GM19467 (cell line): ENCODE data around the gene SPRR2E.
"Not testable (repeated sequence)": the region's sequence is repeated elsewhere in the genome, so short reads cannot be mapped to it uniquely, and the experiment has no call there.

Source experiments
- ATAC-seq: cut with Tn5 transposase; IDR thresholded peaks from one replicate; pipeline ENCODE4 v1.9.1; 2021; ENCODE audit warnings: mild to moderate bottlenecking, moderate library complexity; ENCODE audit not compliant: unreplicated experiment

SPRR2E gene

DNA sequence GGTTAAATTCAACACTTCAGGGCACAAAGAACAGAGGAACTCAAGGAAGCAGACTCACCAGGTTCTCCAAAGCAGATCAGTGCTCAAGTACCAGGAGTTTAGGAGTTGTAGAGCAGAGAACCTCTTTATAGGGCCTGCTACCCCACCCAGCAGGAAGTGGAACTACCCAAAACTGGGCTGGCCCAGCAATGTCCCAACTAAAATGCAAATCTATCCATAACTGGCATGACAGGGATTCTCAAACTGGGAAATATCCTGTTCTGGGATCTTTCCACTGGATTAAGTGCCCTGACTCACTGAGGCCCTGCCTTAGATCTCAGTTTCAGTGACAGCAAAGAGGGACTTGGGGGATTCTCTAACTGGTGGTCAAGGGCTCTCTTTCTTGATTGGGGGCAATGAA lies at the start of gene SPRR2E:
SPRR2E (minus strand) TSS at position 101 of the 400 bp plus-strand sequence. CDS start 775 bp downstream, outside the sequence.
- no peak for ATAC-seq

DNA sequence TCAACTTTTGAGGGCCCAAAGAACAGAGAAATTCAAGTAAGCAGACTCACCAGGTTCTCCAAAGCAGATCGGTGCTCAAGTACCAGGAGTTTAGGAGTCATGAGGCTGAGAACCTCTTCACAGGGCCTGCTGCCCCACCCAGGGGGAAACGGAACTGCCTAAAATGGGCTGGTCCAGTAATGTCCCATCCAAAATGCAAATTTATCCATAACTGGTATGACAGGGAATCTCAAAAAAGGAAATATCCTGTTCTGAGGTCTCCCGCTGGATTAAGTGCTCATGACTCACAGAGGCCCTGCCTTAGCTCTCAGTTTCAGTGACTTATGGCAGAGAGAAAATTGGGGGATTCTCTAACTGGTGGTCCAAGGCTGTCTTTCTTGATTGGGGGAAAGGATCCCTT lies 47.1 kb upstream of the SPRR2E start:
- ATAC-seq: no peak

DNA sequence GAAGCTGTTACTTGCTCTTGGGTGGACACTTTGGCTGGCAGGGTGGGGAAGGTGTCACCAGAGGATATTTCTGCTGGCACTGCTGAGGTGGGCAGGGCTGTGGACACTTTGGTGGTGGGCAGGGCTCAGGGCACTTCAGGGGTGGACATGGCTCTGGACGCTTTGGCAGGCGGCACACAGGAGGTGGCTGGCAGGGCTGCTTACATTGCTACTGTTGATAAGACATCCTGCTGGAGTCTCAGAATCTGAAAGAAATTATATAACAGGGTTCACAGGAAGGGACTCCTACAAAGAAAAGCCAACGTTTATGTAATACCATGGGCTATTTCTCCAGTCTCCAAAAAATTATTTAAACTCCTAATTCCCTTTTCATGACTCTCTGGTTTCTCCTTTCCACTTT lies 46.2 kb upstream of the SPRR2E start:
- ATAC-seq: no peak

DNA sequence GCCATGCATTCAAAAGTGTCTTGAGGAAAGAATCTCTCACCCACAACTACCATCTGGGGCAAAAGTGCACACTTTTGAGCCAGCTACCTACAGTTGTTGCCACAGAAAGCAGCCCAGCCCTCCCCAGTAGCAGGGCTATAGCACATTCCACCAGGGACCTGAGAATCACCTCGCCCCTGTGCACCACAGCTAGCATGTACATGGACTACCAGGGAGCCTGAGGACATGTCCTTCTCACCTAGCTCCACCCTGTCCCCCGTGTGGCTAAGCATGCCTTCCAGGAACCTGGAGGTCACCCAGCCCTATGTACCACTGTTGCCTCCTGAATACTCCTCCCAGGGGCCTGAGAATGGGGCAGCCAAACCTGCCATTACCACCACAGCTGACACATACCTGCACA lies 39.4 kb upstream of the SPRR2E start:
- ATAC-seq: no peak

DNA sequence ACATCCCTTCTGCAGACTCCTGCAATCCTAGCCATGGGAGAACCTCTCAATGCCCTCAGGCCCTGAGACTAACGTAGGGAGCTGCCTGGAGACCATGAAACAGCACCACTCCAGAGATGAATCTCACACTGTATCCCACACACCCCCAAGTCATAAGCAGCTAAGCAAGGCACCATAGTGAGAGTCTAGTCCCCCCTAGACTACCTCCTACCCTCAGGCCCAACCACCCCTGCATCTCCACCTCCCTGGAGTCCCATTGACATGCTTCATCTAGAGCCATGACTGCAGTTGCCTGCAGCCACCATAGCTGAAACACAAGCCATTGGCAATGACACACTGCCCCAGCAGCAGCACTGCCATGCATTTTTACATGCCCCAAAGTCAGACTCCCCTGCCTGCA lies 38.9 kb upstream of the SPRR2E start:
- no peak for ATAC-seq

DNA sequence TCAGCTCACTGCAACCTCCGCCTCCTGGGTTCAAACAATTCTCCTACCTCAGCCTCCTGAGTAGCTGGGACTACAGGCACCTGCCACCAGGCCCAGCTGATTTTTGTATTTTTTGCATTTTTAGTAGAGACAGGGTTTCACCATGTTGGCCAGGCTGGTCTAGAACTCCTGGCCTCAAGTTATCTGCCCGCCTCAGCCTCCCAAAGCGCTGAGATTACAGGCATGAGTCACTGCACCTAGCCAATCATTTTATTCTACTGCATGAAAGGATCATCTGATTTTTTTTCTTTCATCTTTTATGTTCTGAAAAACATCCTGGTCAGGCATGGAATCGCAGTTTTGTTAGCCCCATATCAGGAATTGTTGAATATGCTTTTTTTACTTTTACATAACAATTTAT lies 34.4 kb upstream of the SPRR2E start:
- not testable (repeated sequence) for ATAC-seq

DNA sequence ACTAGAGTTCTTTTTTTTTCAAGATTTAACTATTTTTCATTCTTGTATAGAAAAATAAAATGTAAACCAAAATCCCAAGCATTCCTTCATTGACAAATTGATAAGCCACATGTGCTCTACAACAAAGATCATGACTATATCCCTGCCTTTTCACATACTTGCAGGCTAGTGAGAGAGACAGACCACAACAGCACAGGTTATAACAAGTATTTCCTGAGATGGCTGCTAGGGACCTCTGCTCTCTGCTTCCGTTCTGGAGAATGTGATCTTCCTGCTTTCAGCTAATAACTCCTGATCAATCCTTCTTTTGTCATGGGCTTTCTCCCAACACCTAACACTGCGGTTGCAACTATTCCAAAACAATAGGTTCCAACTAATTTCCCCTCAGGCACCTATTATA lies 33.0 kb upstream of the SPRR2E start:
- ATAC-seq: no peak

DNA sequence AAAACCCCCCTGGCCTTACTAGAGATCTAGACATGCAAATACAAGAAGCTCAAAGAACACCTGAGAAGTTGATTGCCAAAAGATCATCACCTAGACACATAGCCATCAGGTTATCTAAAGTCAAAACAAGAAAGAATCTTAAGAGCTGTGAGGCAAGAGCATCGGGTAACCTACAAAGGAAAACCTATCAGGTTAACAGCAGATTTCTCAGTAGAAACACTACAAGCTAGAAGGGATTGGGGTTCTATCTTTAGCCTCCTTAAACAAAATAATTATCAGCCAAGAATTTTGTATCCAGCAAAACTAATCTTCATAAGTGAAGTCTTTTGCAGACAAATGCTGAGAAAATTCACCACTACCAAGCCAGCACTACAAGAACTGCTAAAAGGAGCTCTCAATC lies 31.2 kb upstream of the SPRR2E start:
- ATAC-seq: no peak

DNA sequence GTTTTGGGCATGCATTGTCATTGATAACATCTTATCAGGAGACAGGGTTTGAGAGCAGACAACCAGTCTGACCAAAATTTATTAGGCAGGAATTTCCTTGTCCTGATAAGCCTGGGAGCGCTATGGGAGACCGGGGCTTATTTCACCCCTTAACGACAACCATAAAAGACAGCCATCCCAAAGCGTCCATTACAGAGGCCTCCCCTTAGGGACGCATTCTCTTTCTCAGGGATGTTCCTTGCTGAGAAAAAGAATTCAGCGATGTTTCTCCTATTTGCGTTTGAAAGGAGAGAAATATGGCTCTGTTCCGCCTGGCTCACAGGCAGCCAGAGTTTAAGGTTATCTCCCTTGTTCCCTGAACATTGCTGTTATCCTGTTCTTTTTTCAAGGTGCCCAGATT lies 29.5 kb upstream of the SPRR2E start:
- ATAC-seq: not testable (repeated sequence)

DNA sequence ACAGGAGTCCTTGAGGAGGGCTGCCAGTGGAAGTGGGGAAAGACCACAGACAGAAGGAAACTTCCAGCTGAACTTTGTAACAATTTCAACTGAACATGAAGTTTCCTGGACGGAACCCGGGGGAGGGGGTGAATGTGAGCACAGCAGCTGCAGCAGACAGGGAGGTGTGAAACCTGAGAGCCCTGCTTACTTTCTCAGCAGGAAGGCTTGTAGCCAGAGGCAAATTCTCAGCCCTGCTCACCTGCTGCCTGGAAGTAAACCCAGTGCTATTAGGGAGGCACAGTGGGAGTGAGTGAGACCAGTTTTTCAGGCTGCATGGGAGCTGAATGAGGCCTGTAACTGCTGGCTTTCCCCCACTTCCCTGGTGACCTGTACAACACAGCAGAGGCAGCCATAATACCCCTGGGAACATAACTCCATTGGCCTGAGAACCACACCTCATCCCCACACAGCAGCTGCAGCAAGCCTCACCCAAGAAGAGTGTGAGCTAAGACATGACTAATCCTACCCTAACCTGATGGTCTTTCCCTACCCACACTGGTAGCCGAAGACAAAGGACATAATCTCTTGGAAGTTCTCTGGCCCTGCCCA lies 28.6 kb upstream of the SPRR2E start:
- ATAC-seq: no peak

DNA sequence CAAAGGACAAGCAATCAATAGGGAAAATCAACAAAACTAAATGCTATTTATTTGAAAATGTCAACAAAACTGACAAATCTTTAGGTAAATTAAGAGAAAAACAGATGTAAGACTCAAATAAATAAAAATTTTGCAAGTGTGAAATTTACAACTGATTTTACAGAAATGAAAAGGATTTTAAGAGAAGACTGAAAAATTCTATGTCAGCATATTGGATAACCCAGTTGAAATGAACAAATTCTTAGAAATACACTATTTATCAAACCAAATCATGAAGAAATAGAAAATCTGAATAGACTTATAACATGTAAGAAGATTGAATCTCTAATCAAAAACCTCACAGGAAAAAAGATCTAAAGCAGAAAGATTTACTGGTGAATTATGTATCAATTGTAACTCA lies 26.6 kb upstream of the SPRR2E start:
- ATAC-seq: no peak

DNA sequence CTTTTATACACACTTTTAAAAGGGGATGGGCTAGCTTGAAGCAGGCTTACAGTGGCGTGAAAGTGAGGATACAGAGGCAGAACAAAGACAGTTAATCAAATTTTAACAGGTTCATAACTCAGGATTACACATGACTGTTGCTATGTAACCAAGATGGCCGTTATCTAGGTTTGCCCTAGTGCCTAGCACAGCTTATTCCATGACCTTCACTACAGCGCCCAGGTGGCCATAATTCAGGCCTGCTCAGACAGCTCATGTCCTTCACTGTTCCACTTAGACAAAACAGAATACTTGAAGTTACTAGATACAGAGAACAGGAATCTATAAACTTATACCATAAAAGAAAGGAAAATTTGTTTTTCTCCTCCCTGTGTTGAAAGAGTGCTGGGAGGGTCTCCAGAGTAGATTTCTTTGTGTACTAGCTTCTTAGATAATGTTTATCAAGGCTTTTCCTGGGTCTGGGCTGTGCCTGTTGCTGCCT lies 25.2 kb upstream of the SPRR2E start:
- ATAC-seq: no peak

DNA sequence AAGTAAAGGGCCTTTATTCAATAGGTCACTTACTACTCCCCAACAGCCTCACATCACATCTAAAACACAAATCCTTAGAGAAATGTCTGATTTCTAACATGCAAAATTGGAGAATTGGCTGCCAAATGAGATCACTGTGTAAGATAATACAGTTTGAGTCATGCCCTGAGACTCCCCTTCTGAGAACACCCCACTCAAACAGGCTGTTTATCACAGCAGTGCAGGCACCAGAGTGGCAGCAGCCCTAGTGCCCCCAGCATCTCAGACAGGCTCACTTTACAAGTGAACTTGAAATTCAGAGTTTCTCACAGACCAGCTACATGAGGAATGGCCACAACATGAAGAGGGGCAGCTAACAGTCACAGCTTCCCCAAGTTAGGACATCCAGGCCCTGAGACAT lies 20.9 kb upstream of the SPRR2E start:
- not testable (repeated sequence) for ATAC-seq

DNA sequence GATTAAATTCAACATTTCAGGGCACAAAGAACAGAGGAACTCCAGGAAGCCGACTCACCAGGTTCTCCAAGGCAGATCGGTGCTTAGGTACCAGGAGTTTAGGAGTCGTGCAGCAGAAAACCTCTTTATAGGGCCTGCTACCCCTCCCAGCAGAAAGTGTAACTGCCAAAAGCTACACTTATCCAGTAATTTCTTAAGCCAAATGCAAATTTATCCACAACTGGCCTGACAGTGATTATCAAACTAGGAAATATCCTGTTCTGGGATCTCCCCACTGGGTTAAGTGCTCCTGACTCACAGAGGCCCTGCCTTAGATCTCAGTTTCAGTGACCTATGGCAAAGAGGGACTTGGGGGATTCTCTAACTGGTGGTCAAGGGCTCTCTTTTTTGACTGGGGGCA lies 19.1 kb upstream of the SPRR2E start, which contains the start of gene SPRR2F:
SPRR2F (minus strand) TSS at position 101 of the 400 bp plus-strand sequence. CDS start 783 bp downstream, outside the sequence.
- ATAC-seq: no peak

DNA sequence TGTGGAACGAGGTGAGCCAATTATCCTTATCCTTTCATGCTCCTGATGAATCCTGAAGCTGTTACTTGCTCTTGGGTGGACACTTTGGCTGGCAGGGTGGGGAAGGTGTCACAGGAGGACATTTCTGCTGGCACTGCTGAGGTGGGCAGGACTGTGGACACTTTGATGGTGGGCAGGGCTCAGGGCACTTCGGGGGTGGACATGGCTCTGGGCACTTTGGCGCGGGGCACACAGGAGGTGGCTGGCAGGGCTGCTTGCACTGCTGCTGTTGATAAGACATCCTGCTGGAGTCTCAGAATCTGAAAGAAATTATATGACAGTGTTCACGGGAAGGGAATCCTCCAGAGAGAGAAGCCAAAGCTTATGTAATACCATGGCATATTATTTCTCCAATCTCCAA lies 18.1 kb upstream of the SPRR2E start:
- not testable (repeated sequence) for ATAC-seq

DNA sequence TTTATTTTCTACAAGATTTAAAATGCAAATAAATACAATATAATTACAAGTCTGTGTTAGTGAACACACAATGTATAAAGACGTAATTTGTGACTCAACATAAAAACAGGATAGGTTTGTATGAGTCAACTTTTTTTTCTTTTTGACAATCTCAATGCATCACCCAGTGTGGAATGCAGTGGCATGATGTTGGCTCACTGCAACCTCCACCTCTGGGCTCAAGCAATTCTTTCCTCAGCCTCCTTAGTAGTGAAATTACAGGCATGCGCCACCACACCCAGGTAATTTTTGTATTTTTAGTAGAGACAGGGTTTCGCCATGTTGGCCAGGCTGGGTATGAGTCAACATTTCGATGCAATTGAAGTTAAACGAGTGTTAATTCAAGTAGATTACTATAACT lies 5.9 kb upstream of the SPRR2E start:
- ATAC-seq: no peak

DNA sequence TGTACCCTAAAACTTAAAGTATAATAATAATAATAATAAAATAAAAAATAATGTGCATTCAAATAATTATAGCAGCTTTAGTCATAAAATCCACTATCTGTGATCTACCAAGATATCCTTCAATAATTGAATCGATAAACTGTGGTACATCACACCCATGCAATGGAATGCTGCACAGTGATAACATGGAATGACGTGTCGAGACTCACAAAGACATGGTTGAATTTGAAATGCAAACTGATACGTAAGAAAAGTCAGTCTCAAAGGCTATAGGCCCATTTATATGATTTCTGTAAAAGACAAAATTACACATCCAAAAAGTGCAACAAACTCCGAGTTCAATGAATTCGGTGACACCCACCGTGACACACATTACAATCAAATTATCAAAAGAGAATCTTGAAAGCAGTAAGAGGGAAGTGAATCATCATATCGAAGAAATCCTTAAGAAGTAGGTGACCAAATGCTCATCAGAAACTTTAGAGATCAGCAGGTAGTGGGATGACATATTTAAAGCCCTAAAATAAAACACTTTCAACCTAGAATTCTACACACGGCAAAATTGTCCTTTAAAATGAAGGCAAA lies 5.2 kb upstream of the SPRR2E start:
- no peak for ATAC-seq

DNA sequence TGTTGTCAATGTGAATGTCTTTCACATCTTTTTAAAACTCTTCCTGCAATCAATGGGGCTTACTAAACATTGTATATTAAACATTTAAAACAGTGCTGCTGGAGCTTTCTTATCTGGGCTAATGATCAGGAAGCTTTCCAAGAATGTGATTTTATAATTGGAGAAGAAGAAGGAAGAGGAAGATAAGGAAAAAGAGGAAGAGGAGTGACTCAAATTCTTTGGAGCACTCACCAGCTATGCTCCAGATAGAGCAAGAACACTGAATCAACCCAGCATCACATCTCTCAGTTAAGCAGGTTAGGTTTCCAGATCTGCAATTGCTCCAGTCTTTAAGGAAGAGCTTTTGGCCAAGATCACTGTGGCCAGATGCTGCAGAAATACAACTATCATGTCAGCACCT lies 1.4 kb upstream of the SPRR2E start:
- no peak for ATAC-seq

DNA sequence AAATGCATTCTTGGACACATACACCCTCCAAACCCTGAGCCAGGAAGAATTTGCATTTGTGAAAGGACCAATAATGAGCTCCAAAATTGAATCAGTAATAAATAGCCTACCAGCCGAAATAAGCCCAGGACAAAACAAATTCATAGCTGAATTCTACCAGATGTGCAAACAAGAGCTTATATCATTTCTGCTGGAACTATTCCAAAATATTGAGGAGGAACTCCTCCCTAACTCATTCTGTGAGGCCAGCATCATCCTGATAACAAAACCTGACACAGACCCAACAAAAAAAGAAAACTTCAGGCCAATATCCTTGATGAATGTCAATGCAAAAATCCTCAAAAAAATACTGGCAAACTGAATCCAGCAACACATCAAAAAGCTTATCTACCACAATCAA lies 6.7 kb downstream of the SPRR2E start:
- no peak for ATAC-seq

DNA sequence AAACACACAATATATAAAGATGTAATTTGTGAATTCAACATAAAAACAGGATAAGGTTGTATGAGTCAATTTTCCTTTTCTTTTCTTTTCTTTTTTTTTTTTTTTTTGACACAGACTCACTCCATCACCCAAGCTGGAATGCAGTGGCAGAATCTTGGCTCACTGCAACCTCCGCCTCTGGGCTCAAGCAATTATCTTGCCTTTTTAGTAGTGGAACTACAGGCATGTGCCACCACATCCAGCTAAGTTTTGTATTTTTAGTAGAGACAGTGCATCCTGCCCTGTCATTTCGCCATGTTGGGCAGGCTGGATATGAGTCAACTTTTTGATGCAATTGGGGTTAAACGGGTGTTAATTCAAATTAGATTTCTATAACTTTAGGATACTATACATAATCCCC lies 12.6 kb downstream of the SPRR2E start:
- ATAC-seq: no peak

DNA sequence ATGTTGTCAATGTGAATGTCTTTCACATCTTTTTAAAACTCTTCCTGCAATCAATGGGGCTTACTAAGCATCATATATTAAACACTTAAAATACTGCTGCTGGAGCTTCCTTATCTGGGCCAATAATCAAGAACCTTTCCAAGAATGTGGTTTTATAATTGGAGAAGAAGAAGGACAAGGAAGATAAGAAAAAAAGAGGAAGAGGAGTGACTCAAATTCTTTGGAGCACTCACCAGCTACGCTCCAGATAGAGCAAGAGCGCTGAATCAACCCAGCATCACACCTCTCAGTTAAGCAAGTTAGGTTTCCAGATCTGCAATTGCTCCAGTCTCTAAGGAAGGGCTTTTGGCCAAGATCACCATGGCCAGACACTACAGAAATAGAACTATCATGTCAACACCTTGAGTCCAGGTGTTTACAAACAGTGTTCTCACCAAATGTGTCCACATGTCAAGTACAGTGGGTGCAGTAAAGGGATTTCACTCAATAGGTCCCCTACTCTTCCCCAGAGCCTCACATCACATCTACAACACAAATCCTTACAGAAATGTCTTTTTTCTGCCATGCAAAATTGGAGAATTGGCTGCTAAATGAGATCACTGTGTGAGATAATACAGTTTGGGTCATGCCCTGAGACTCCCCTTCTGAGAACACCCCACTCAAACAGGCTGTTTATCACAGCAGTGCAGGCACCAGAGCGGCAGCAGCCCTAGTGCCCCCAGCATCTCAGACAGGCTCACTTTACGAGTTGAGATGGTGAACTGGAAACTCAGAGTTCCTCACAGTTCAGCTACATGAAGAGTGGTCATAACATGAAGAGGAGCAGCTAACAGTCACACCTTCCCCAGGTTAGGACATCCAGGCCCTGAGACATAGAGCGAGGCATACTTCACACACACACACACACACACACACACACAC lies 21.3 kb downstream of the SPRR2E start:
- no peak for ATAC-seq

DNA sequence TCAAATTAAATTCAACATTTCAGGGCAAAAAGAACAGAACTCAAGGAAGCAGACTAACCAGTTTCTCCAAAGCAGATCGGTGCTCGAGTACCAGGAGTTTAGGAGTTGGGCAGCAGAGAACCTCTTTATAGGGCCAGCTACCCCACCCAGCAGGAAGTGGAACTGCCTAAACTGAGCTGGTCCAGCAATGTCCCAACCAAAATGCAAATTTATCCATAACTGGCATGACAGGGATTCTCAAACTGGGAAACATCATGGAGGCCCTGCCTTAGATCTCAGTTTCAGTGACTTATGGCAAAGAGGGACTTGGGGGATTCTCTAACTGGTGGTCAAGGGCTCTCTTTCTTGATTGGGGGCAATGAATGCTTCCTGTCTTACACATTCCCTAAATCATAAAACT lies 22.8 kb downstream of the SPRR2E start, which contains the start of gene SPRR2B:
SPRR2B (minus strand) TSS at position 101 of the 400 bp plus-strand sequence. CDS start 772 bp downstream, outside the sequence.
- ATAC-seq: no peak
